GM19467 (cell line): Measurements from ENCODE around the gene PPM1A.

Experiments
- ATAC-seq: cut with Tn5 transposase; IDR thresholded peaks from one replicate; pipeline ENCODE4 v1.9.1; 2021; ENCODE audit warnings: mild to moderate bottlenecking, moderate library complexity; ENCODE audit not compliant: unreplicated experiment

The PPM1A gene

DNA sequence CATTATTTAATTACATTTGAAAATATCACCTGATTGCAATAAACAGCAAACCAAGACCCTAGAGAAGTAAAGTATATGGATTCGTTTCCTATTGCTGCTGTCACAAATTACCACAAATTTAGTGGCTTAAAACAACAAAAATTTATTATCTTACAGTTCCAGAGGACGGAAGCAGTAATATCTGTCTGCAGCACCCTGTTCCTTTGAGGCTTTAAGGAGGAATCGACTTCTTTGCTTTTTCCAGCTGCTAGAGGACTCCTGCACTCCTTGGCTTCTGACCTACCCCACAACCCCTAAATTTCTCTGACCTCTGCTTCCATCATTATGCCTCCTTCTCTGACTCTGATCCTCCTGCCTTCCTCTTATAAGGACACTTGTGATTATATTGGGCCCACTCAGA lies 23.8 kb upstream of the PPM1A start:
- no peak for ATAC-seq

DNA sequence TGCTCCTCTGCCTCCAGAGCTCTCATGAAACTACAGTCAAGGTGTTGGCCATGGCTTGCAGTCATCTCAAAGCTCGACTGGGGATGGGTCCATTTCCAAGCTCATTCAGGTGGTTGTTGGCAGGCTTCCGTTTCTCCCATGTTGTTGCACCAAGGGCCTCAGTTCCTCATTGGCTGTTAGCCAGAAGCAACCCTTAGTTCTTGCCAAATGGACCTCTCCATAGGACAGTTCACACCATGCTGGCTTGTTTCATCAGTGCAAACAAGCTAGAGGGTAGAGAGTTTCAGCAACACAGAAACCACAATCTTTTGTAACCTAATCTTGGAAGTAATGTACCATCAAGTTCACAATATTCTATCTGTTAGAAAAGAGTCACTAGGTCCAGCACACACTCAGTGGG lies 22.7 kb upstream of the PPM1A start:
- no peak for ATAC-seq

- ATAC-seq: no peak
Measured at GRCh38 chr14:60227291-60227690, 21.7 kb upstream of the PPM1A start.

- ATAC-seq: no peak
Measured at GRCh38 chr14:60229614-60230013, 19.4 kb upstream of the PPM1A start.

DNA sequence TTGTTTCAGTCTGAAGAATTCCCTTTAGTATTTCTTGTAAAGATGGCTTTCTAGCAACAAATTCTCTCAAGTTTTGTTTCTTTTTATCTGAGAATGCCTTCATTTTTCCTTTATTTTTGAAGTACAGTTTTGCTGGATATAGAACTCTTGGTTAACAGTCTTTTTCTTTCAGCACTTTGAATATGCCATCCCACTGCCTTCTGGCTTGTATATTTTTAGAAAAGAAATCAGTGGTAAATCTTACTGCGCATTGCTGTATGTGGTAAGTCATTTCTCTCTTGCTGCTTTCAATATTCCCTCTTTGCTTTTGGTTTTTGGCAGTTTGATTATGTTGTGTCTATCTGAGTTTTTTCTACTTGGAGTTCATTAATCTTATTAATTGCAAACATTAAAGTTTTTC lies 16.8 kb upstream of the PPM1A start:
- no peak for ATAC-seq

GRCh38 chr14:60233251-60233650 lies 15.8 kb upstream of the PPM1A start:
- no peak for ATAC-seq

DNA sequence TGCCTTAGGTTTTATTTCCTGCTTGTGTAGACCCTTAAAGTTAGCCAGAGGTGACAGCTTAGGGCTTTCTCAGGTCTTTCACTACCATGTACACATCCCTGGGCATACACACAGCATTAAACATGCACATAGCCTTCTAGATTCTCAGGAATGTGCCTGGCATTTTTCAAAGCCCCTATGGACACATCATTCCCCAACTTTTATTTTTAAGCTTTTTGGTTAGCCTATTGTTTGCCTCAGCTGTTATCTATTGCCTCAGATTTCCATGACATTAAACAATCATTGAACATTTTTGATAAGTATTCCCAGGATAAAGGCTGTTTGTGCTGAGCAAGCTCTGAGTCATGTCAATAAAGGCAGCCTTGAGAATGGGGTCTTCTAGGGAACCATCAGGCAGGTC lies 15.1 kb upstream of the PPM1A start:
- no peak for ATAC-seq

GRCh38 chr14:60235440-60235839 lies 13.6 kb upstream of the PPM1A start:
- ATAC-seq: no peak

- ATAC-seq: no peak
Measured at GRCh38 chr14:60238955-60239354, 10.1 kb upstream of the PPM1A start.

GRCh38 chr14:60240139-60240856 lies 8.7 kb upstream of the PPM1A start:
- no peak for ATAC-seq

DNA sequence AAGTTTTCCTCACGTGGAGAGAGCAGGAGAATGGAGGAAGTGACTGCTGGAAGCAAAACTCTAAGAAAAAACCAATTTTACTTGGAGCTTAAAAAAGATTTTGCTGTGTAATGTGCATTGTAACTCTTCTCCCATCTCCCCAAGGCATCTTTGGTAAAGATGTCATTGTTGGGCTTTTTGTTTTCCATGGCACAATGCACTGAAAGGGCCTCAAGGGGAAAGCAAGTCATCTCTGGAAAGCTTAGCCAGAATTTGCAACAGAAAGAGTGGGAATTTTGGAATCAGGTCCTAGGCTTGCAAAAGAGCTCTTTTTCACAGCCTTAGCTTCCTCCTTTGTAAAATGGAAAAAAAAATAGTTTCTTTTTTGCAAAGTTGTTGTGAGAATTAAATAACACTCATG lies 7.9 kb upstream of the PPM1A start:
- no peak for ATAC-seq

DNA sequence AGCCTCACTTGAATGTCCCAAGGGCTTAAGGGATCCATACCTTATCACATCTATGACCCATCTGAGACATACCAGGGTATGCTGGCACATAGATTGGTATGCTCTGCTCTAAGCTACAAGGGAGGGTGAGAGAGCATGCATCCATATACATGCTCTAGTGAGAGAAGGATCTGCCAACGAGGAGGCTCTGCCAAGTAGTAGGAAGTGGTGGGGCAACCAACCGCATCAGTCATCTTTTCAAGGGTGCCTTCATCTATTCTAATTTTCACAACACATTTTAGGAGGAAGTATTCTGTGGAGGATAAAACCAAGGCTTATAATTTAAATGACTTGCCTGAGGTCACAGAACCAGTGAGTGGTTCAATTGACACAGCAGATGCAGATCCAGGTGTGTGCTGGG lies 6.6 kb upstream of the PPM1A start:
- ATAC-seq: no peak

DNA sequence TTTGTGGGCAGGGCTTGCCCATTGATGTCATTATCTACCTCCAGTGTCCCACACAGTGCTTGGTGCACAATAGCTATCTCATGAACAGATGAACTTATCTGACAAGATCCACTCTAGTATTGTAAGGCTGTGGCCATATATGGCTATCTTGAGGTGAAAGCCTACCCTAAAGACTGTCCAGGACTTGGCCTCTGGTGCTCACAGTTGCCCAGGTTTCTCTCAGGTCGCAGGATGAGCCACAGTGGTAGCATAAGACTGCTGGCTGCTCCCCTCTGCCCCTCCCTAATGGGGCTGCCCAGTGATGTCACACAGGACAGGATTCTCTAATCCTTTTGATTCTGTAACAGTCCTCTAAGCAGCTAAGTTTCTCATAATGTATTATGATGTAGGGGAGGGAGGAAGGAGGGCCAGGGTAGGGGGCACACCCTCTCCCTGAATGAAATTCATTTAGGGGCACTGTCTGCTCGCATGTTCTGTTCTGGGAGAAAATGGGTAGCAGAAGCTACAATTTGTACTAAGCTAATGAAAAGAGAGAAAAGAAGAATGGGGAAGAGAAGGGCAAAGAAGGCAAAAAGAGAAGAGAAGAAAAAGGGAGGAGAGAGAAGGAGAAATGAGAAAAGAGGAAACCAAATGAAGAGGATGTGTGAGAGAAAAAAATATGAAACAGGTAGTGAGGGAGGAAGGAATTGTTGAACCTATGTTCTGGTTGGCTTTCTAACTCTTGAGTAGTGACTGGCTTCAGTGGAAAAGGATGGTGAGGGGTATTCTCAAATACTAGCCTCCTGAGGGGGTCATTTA lies 3.4 kb upstream of the PPM1A start:
- ATAC-seq: no peak

DNA sequence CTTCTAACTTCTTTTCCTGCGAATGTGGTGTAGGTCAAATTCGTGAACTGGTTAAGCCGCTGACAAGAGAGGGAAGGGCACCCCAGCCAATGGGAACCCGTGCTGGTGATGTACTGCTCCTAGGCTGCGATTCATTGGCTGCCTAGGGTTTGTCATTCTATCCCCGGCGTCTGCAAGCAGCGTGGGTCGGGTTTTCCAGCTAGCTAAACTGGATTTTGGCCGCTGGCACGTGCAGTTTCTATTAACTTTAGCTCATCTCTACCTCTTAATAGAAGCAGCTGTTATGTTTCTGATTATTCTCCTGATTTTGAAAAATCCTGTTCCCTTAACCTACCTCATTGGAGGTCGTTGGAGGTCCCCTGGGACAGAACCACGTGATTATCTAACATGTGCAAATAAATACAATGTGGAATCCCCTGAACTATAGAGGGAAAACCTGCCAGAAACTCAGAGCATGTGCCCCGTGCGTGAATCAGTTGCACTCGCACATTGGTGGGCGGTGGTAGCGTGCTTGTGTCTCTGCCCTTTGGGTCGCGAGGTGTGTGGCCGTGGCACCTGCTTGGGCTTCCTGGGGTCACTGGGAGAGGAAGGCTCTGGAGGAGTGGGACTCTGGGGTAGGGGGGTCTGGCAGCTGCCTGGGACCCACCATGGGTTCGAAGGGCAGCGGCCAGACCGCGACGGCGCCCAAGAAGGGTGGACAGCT lies 876 bp upstream of the PPM1A start:
- peak; percentile 67 for ATAC-seq

DNA sequence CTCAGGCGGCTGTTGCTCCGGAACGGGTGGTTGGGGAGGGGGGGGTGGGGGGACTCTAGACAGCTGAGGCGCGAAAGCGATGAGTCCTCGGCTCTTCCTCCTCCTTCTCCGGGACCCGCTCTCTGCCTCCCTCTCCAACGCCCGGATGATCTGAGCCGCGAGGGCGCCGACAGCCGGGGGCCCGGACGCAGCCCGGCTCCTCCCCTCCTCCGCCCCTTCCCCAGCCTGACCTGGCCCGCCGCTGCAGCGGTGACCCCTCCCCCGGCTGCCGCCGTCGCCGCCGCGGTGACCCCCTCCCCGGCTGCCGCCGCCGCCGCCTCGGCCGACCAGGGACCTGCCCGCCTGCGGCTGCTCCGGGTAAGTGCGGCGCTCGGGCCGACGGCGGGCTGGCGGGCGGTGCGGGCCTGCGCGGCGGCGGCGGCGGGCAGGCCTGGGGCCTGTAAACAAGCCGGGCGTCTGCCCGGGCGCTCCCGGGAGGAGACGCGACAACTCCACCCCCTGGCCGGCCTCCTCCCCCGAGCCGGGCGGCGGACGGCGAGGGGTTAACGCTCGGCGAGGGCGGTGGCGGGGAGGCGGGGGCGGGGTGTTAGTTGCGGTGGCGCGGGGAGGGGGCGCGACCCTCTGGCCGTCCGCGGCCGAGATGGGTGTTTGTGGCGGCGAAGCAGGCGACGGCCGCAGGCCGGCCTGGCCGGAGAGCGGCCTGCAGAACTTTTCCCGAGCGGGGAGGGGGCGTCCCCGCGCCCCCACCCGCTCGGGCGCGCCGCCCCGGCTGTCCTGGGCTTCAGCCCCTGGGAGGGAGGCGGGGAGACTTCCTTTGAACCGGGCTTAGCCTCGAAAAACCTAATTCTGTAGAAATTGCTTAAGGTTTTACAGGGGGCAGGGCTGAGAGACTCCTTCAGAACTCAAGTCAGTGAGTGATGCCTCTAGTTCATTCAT lies 568 bp downstream of the PPM1A start:
- peak; percentile 45 for ATAC-seq

GRCh38 chr14:60250257-60251035 lies 1.4 kb downstream of the PPM1A start:
- ATAC-seq: no peak

GRCh38 chr14:60251877-60252276 lies 2.9 kb downstream of the PPM1A start:
- ATAC-seq: no peak

DNA sequence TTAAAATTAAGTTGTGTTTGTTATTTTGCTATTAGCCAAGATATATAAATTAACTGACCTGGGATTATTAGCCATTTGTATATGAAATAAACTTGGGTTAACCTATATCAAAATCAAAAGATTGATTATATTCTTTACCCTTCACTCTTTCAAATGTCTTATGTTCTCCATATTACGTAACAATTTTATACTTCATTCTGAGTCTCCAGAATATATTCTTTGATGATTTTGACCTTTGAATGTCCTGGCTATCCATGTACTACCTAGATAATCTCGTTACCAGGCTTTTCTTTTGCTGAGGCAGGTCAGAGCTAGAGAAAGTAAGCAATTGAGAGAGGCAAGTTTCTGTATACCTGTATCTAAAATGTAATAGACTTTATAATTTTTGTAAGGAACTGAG lies 3.6 kb downstream of the PPM1A start:
- ATAC-seq: no peak

DNA sequence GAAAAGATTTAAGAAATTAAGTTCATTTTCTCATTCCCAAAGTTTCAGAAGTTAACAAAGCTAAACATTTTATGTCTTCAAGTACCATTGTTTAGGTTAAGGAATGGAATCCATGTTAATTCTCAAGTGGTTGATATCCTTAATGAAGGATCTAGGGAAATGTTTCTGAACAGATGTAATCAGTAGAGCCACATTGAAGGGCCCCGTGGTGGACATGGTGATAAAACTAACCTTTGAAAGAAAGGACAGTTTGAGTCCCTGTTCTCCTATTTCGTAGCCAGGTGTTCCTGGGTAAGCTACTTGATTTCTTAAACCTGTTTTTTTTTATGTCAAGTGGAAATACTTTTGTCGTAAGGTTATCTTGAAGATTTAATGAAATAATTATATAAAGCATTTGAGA lies 4.6 kb downstream of the PPM1A start:
- ATAC-seq: no peak

DNA sequence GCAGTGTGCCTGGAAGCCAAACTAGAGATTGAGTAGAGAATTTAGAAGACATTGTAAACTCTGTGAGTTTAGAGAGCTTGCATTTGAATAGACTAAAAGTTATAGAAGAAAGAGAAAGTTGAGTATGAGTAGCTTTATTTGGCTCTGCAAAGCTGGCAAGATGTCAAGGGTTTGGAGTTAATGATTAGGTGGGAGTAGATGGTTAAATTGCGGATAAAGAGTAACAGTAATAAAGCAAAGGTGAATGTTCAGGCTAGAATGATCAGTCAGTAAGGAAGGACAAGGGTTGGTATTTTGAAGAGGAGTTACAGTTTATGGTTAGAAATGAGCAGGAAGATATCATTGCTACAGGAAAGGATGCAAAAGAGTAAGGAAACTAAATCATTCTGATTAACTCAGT lies 5.2 kb downstream of the PPM1A start:
- ATAC-seq: no peak
